ENCODE measurements around the gene EHMT1.

Gene EHMT1

DNA sequence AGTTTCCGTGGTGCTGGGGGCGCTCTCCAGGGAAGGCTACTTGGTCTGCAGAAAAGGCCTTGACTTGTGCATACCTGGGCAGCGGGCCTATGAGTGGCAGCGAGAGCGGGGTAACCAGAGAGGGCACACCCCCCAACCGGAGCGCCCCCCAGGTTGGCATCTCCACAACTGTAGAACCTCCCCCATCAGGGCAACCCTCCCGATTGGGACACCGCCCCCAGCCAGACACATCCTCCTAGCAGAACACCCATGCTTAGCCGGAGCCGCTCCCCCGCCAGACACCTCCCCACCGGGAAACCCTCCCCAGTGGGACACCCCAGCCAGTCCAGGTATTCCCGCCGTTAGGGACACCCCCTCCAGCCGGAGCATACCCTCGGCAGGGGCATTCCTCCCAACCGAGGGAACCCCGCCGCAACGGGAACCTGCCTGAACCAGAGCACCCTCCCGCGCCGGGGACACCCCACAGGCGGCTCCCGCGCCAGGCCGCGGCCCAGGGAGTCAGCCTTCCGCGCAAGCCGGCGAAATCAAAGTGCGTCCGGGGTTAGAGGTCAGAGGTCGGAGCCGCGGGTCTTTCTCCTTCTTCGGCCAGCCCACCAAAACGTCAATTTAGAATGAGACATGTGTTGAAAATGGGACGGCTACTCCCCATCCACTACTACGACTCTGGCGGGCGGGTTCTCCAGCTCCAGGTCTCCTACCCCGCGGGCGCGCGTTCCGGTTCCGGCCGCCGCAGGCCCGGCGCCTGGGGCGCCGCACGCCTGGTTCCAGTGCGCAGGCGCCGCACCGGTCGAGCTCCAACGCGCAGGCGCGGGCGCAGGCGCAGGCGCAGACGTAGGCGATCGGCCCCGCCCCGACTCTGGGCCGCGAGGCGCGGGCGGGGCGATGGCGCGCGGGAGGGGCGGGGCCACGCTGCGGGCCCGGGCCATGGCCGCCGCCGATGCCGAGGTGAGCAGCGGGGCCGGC is at the start of gene EHMT1:
Gene EHMT1, plus strand, starts transcription at position 901 of the 963 bp plus-strand sequence. Its CDS starts 24 bp downstream, at position 925.
- peak; percentile 79 for DNase-seq

DNA sequence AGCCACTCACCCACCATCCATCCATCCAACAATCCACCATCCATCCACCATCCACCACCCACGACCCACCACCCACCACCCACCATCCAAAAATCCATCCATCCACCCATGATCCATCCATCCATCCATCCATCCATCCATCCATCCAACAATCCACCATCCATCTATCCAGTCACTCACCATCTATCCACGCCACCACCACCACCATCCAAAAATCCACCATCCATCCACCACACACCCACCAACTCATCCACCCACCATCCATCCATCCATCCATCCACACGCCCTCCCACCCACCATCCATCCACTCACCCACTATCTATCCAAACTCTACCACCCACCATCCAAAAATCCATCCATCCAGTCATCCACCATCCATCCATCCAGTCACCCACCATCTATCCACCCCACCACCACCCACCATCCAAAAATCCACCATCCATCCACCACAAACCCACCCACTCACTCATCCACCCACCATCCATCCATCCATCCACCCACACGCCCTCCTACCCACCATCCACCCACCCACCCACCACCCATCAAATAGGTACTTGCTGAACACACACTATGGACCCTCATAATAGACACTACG is 49.1 kb upstream of the EHMT1 start:
- no peak for DNase-seq

DNA sequence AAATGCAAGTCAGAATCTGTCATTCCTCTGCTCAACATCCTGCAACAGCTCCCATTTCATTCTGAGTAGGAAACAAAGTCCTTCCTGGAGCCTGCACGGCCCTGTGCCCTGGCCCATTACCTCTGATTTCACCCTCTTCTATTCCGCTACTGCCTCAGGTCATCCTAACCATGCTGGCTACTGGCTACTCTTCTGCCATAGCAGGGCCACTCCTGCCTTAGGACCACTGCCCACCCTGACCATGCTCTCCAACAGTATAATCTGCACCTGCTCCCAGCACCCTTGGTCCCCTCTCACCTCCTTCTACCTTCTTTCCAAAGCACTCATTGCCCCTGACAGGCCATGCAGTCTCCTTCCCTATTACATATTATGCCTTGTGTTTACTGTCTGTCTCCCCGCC is 48.2 kb upstream of the EHMT1 start:
- DNase-seq: no peak

DNA sequence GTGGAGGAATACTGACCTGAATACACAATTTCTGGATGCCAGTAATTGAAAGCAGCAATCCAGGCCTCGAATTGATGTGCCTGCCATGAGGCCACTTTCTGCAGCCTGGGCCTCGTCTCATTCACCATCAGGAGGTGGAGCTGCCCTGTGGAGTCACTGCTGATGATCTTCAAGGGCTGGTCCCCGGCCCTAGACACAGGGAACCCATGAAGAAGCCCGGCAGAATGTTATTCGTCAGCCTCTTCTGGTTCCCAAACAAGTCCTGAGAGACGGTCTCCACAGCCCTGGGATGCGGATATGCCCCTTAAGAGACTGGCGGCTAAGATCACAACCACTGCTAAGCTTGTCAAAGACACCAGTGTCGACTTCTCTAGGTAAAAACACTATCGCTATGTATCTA is 44.6 kb upstream of the EHMT1 start:
- no peak for DNase-seq

DNA sequence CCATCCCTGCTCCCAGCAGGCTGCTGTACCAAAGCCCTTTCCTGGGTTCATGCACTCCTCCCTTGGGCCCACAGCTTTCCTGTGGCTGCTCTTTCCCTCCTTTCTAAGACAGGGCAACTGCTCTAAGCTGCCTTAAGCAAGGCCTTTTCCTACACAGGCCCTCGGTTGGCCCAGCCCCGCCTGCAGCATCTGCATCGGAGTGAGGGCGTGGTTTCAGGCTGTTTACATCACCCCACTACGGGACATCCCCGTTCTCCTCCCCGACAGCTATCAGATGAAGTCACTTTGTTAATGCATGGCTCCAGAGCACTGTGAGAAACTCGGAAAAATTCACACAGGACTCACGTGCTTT is 43.5 kb upstream of the EHMT1 start:
- DNase-seq: no peak

DNA sequence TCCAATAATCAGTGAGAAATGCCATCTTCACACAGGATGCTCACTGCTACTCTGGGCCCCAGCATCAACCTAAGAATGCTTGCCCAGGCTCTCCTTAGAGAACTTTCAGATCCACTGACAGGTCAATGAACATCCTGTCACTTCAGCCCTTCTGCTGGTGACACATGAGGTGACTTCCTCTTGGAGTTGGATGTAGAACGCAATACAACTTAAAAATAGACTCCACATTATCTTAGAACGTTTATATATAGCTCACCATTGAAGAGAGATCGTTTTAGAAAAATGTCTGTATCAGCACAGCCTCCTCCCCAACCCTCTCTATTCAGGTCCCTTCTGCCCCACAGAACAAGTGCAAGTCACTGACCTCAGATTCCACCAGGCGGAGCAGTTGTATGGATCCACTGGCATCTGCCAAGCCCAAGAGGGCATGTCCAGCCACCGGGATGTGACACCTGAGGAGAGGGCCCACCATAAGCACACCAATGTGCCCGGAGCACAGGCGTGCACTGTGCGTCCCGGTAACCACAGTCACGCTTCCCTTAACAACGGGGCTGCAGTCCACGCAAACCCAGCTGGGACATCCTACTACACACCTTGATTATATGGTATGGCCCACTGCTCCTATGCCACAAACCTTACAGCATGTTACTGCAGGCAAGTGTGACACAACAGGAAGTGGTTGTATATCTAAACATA is 42.9 kb upstream of the EHMT1 start:
- no peak for DNase-seq

DNA sequence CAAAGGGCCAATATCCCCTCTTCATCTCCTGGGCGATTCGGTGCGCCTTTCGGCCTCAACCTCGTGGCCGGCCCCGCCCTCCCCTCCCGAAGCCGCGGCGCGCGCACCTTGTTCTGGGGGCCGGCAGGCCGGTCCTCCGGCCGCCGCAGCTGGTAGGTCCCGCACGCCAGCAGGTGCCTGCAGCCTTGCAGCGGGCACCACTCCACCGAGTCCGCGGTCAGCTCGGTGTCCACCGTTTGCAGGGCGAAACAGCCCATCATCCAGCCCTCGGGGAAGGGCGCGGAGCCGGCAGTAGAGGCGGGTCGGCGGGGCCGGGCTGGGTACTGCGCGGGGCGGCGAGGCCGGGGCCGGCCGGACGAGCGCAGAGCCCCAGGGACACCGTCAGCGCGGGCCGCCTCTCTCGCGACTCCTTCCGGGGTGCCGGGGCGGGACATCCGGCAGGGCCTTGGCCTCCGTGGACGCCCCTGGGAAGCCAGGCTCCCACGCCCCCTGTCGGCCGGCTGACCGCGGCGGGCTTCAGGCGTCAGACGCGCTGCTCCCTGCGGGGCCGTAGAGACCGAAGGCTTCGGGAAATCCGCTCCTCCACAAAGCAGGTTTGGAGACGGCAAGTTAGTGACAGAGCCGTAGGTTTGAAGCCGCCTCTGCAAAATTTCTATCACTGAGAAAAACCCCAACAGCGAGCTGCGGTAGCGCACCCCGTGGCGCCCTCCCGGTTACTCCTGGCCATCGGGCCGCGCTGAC is 40.1 kb upstream of the EHMT1 start, which contains the start of gene DPH7:
Gene DPH7, minus strand, starts transcription at position 408 of the 741 bp plus-strand sequence. Its CDS starts 148 bp downstream, at position 260.
- peak; percentile 89 for DNase-seq

DNA sequence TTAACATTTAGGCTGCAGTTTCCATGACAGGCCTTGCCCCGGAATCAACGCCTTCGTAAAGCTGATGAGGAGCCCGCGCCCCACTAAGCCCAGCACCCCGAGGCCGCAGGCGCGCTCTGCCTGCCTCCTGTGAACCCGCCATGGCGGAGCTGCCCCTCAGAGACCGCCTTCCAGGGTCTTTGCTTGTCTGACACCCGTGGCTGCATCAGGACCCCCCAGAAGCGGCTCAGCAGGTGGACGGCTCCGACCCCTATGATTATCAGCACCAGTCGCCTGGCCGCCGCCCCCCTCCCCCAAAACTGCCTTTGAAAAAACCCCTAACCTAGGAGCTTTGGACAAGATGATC is 39.6 kb upstream of the EHMT1 start:
- DNase-seq: no peak

DNA sequence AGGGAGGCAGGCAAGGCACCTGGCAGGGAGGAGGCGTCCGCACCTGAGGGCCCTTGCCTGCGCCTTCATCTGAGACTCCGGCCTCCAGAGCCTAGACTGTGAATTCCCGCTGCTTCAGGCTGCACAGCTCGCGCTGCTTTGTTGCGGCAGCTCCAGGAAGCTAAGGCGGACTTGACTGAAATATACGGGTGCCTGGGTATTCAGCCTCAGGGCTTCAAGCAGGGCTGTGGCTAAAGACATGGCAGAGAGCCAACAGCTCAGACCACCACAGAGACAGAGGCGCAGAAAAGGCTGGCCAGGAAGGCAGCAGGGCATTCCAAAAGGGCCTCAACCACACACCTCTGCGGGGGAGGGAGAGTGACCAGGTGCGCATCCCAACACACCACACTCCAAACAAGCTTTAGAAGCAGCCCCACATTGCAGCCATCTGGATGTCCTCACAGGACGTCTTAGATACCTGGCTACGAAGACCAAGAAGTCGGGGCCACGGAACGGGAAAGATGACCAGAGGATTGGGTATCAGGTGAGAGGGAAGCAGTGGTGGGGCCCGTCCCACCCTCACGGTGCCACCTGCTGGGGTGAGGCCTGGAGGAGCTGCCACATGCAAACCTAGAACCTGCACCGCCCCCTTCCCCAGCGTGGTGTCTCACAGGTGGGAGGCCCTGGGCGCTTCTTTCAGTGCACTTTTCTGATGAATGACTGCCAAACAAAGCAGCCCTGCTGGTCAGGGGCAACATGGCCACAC is 38.4 kb upstream of the EHMT1 start:
- DNase-seq: no peak

DNA sequence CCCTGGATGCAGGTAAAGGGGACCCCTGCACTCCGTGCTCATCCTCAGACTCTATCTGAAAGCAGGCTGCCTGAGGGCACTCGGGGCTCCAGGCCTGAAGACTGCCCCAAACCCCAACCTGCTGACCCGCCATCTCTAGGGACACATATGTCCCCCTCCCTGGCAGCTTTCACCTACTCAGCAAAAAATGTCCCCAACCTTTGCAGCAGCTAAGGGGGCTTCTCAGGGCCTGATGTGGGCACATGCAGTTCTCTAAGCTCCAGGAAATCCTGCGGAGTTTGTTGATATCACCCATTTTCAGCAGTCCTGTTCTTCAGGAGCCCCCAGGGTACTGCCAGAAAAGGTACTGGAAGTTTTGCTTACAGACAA is 37.9 kb upstream of the EHMT1 start:
- no peak for DNase-seq

DNA sequence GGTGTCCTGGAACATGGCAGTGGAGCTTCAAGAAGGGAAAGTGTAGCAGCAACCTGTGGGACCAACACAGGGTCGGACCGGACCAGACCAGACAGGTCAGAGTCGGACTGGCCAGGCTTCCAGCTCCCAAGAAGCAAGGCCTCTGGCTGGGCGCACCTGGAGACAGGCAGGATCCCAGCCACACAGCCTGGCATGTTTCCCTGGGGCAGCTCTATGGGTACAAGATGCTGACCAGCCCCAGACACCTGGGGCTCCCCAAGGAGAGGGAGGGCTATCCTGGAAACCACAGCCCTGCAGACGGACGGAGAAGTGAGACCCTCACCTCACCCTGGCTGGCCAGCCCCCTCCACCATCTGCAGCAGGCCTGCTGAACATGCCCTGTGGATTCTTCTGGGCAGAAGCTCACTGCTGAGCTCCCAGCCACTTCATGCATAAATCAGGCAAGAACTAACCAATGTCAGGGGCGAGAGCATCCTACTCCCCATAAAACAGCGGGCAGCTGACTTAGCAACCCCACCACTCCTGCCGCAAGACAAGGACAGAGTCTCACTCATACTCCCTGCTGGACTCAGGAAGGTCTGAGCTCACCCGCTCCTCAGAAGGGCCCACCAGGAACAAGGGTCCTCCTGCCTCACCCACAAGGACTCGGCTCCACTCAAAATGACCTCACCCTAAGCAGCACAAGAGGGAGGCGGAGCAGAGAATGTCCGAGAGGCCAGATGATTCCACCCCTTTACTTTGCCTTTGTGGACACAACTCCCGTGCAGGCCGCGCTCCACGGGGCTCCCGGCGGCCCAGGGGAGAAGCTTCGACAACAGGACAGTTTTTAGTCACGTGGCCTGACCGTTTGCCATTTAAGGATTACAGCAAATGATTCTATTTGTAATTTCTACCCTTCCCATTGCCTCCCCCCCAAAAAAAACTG is 37.2 kb upstream of the EHMT1 start:
- DNase-seq: no peak

DNA sequence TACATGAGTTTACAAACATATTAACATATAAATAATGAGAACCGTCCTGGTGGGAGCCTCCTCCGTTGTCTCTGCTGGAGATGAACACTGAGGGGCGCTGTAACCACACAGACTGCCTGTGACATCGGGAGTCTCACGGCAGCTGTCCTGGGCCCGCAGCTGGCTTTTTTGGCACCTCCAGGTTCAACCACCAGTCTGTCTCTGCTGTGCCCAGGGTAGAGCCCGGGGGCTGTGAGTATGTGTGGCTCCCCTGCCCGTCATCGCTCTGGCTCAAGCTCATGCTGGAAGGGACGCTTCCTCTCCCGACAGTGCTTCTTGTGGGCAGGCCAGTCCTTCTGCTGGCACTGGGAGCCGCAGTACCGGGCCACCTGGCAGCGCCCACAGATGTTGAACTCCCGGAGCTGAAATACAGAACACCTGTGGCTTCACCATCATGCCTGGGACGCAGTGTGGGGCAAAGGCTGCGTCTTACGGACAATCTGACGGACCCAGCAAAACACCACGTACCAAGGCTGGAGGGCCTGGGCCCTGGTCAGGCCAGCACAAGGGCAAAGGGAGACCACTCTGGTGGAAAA is 36.4 kb upstream of the EHMT1 start:
- no peak for DNase-seq

DNA sequence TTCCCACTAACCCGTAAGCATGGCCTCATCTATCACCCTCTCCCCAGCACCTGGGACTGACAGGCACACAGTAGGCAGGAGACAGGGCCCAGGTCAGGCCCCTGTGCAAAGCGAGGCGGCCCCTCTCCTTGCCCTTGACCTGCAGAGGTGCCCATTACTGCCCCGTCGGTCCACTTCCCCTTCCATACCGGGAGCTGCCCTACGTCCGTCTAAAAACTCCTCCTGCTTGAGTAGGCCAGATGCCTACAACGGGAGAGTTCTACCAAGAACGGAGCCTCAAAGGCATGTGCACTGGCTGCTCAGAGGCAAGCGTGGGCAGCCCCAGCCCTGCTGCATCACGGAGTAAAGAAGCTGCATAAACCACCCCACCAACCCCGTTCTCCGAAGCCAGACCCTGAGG is 35.5 kb upstream of the EHMT1 start:
- DNase-seq: no peak

DNA sequence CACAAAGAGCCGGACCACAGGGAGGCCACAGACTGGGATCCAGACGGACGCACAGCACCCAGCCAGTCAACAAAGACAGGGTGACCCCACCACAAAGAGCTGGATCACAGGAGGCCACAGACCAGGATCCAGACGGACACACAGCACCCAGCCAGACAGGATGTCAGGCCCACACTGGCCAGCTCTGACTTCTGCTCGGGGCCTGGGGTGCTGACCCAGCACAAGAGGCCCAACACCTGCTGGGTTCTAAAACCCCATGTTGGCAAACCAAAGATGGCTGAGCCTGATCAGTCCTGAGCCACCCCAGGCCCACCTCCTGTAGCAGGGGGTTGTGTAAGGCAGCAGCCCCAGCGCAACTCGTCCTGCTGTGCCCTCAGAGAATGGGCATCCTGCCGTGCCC is 34.8 kb upstream of the EHMT1 start:
- no peak for DNase-seq

DNA sequence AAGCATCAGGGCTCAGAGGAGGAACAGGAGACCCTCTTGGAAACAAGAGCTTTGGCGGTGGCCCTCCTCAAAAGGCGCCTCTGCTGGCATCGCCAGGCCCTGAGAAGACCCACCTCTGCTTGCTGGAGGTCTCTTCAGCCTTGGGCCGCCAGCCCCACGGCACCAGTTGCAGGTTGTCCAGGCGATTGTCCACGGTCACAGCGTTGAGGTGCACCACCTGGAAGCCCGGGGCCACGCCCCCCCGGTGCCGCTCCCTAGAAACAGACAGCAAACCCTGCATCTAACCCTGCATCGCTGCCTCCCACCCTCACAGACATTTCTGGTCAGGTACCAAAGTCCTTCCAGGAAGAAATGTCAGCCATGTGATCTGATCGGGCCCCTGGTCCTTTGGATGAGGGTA is 32.0 kb upstream of the EHMT1 start:
- no peak for DNase-seq

DNA sequence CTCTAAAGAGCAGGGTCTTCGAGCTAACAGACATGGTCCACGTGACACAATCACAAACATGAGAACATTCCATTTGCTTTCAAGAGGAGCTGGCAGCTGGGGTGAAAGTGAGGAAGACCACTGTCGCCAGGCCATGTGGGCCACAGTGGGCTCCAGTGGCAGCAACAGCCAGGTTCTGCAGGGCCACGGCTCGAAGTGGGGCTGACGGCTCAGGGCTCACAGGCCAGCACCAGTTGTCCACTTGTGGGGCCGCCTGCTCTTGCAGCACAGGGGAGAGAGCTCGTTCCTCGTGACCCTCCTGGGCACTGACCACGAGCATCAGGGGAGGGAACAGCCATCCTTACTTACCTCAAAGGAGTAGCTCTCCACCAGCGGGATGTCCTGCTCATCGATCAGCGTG is 30.5 kb upstream of the EHMT1 start:
- DNase-seq: no peak

DNA sequence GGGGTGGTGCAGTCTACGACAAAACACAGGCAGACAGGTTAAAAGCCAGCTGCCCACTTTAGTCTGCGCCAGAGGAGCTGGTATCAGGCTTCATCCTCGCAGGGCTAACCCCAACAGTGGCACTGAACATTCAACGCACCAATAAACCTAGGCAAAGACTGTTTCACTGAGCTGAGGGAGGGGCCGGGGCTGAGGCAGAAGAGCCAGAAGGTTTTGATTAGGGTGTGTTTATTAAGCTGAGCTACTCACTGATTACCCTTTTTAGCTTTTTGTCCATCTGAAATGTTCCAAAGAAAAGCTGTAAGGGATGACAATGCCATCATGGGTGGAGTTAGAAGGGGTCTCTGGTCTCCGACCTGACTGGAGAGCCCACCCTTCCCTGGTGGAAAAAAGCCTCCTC is 29.9 kb upstream of the EHMT1 start:
- DNase-seq: no peak

DNA sequence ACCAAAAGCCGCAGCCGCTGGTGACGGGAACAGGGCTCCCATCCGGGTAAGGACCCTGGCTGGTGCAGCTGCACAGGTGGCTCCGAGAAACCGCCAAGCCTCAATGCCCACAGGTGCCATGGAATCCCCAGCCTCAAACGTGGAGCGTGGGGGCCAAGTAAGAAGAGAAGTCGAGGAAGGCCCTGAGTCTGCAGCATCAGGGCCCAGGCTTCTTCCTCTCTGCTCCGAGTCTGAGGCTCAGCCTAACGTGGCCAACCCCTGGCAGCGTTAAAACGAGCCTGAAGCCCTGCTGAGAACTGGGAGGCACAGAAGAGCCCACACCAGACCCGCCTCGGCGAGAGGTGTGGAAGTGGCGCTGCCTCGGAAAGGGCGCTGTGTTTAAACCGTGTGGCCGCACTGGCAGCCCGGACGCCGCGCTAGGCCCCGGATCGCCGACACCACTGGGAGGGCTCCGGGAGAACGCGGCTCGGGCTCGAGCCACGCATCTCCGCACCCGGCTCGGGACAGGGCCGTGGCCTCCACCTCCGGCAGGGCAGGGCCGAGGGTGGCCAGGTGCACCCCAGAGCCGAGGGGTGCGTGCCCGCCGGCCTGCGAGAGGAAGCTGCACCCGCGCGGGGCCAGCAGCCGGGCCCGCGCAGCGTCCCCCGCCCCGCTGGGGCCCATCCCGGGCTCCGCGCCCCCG is 29.2 kb upstream of the EHMT1 start:
- DNase-seq: no peak

DNA sequence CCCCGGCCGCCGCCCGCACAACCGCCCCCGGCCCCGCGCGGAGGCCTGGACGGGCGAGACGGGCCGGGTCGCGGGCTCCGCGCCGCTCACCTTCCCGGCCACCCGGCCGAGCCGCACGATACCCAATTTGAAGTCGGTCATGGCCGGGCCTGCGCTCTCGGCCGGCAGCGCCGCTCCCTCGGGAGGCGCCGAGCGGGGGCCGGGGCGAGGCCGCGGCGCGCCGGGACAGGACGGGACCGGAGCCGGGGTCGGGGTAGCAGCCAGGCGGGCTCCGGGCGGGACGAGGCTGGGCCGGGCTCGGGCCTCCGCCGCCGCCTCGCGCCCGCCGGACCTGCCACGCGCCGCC is 28.7 kb upstream of the EHMT1 start:
- DNase-seq: no peak
